IMR-90 (cell line): Measurements from ENCODE around the gene ZMYND10. TPM values are rescaled to one million over a fixed set of nuclear protein-coding genes. Genes with fewer than 3 reads are reported as not detected.

Source experiments
- ATAC-seq: fragments of 200-7000 bp; cut with Tn5 transposase; 2 replicates; pipeline ENCODE4 v1.9.1; 2020; ENCODE audit warnings: low read depth, mild to moderate bottlenecking, moderate library complexity
- BruUV-seq: library from RNA; stranded (reverse); fragments of 400-500 nt; replicated peaks from 2 replicates; lab custom pipeline; 2021; lab: Mats Ljungman, UMichigan
- CTCF ChIA-PET: fragments of 300-600 bp; formaldehyde crosslinking; extraction: SDS; loops from one replicate; lab custom pipeline; 2021; ENCODE audit warnings: antibody characterized with exemption; lab: Yijun Ruan, JAX
- POLR2A ChIA-PET: fragments of 300-600 bp; sonication (Branson Sonifier 250); formaldehyde crosslinking; loops from one replicate; lab custom pipeline; 2022; ENCODE audit warnings: antibody characterized with exemption; ENCODE audit not compliant: unreplicated experiment; lab: Charles Lee
- DNase-seq: peaks from one replicate; pipeline ENCODE4 v3.0.0; 2013
- H2AFZ ChIP-seq: replicated peaks from 2 replicates; pipeline ENCODE3; 2013; ENCODE audit warnings: low read length, mild to moderate bottlenecking; ENCODE audit not compliant: poor library complexity
- H2AK5ac ChIP-seq: 2 replicates; pipeline ENCODE4 v1.6.1; 2013; ENCODE audit warnings: low read depth, low read length, inconsistent platforms
- H2AK9ac ChIP-seq: replicated peaks from 2 replicates; pipeline ENCODE3; 2013; ENCODE audit warnings: mild to moderate bottlenecking, low read depth, low read length, moderate library complexity; ENCODE audit not compliant: poor library complexity
- H2BK120ac ChIP-seq: 2 replicates; pipeline ENCODE4 v1.6.1; 2013; ENCODE audit warnings: low read depth, low read length, inconsistent platforms
- H2BK15ac ChIP-seq: 3 replicates; pipeline ENCODE4 v1.6.1; 2013; ENCODE audit warnings: low read depth, low read length, inconsistent platforms
- H2BK20ac ChIP-seq: 2 replicates; pipeline ENCODE4 v1.6.1; 2013; ENCODE audit warnings: low read depth, mild to moderate bottlenecking, inconsistent platforms, low read length, moderate library complexity
- H2BK5ac ChIP-seq: 2 replicates; pipeline ENCODE4 v1.6.1; 2013; ENCODE audit warnings: mild to moderate bottlenecking, low read depth, low read length, inconsistent platforms; ENCODE audit not compliant: poor library complexity, severe bottlenecking
- H3K14ac ChIP-seq: replicated peaks from 2 replicates; pipeline ENCODE4 v1.6.1; 2013; ENCODE audit warnings: low read depth, low read length, inconsistent platforms
- H3K18ac ChIP-seq: 2 replicates; pipeline ENCODE4 v1.6.1; 2013; ENCODE audit warnings: low read depth, low read length, control low read depth
- H3K23ac ChIP-seq: 2 replicates; pipeline ENCODE4 v1.6.1; 2013; ENCODE audit warnings: low read depth, low read length, inconsistent platforms
- H3K27ac ChIP-seq: 2 replicates; pipeline ENCODE4 v1.5.1; 2013; ENCODE audit warnings: mild to moderate bottlenecking, control low read depth, low read length; ENCODE audit not compliant: insufficient read depth
- H3K27me3 ChIP-seq: 2 replicates; pipeline ENCODE4 v1.6.1; 2013; ENCODE audit warnings: low read length; ENCODE audit not compliant: control insufficient read depth, insufficient read depth
- H3K36me3 ChIP-seq: 2 replicates; pipeline ENCODE4 v1.6.1; 2013; ENCODE audit warnings: low read length, mixed read lengths; ENCODE audit not compliant: control insufficient read depth, insufficient read depth
- H3K4ac ChIP-seq: 2 replicates; pipeline ENCODE4 v1.6.1; 2013; ENCODE audit warnings: low read depth, low read length, inconsistent platforms
- H3K4me1 ChIP-seq: 2 replicates; pipeline ENCODE4 v1.6.1; 2013; ENCODE audit warnings: low read length, mixed read lengths; ENCODE audit not compliant: control insufficient read depth, insufficient read depth
- H3K4me2 ChIP-seq: 2 replicates; pipeline ENCODE4 v1.6.1; 2013; ENCODE audit warnings: low read depth, mild to moderate bottlenecking, control low read depth, low read length, moderate library complexity
- H3K4me3 ChIP-seq: 2 replicates; pipeline ENCODE4 v1.5.1; 2013; ENCODE audit warnings: low read depth, mild to moderate bottlenecking, control low read depth, low read length, moderate library complexity; ENCODE audit not compliant: insufficient read depth
- H3K56ac ChIP-seq: 2 replicates; pipeline ENCODE4 v1.6.1; 2013; ENCODE audit warnings: low read length, inconsistent platforms; ENCODE audit not compliant: insufficient read depth; ENCODE audit errors: extremely low read depth
- H3K79me1 ChIP-seq, 2 experiments: 2 replicates each; pipeline ENCODE4 v1.6.1; 2013; ENCODE audit warnings: low read length in 2 of 2, inconsistent platforms in 1 of 2, low read depth in 1 of 2
- H3K9ac ChIP-seq: 2 replicates; pipeline ENCODE4 v1.6.1; 2013; ENCODE audit warnings: low read depth, low read length, control low read depth
- H3K9me1 ChIP-seq: 2 replicates; pipeline ENCODE4 v1.6.1; 2013; ENCODE audit warnings: low read length, inconsistent platforms; ENCODE audit not compliant: insufficient read depth
- H3K9me3 ChIP-seq: 2 replicates; pipeline ENCODE4 v1.6.1; 2013; ENCODE audit warnings: low read length; ENCODE audit not compliant: control insufficient read depth, insufficient read depth
- H4K20me1 ChIP-seq: 2 replicates; pipeline ENCODE4 v1.6.1; 2013; ENCODE audit warnings: low read length, inconsistent platforms; ENCODE audit not compliant: insufficient read depth
- H4K5ac ChIP-seq: 2 replicates; pipeline ENCODE4 v1.6.1; 2013; ENCODE audit warnings: mild to moderate bottlenecking, low read depth, low read length, control low read depth
- H4K8ac ChIP-seq, 2 experiments: 2 replicates each; pipeline ENCODE4 v1.6.1; 2013; ENCODE audit warnings: low read depth in 2 of 2, low read length in 2 of 2, control low read depth in 1 of 2, inconsistent platforms in 1 of 2
- H4K91ac ChIP-seq: 2 replicates; pipeline ENCODE4 v1.6.1; 2013; ENCODE audit warnings: low read depth, low read length, inconsistent platforms; ENCODE audit not compliant: insufficient read depth
- CEBPB ChIP-seq: IDR thresholded peaks from 2 replicates; pipeline ENCODE4 v1.6.1; 2012; ENCODE audit warnings: low read depth, low read length, improper control_type of control experiment
- FOS ChIP-seq: fragments of 150-350 bp; IDR thresholded peaks from 2 replicates; pipeline ENCODE4 v1.6.1; 2016; ENCODE audit warnings: low read depth, low read length
- MAFK ChIP-seq: IDR thresholded peaks from 2 replicates; pipeline ENCODE4 v1.6.1; 2012; ENCODE audit warnings: low read depth, low read length, improper control_type of control experiment
- MXI1 ChIP-seq: IDR thresholded peaks from 2 replicates; pipeline ENCODE4 v1.6.1; 2012; ENCODE audit warnings: low read depth, mild to moderate bottlenecking, low read length, moderate library complexity, borderline replicate concordance
- NFE2L2 ChIP-seq: fragments of 150-350 bp; IDR thresholded peaks from 2 replicates; pipeline ENCODE4 v1.6.1; 2016; ENCODE audit warnings: low read depth, mild to moderate bottlenecking, low read length
- POLR2A ChIP-seq: IDR thresholded peaks from 2 replicates; pipeline ENCODE4 v1.6.1; 2012; ENCODE audit warnings: mild to moderate bottlenecking, low read depth, low read length
- RFX5 ChIP-seq: IDR thresholded peaks from 2 replicates; pipeline ENCODE4 v1.8.0; 2012; ENCODE audit warnings: low read depth, mild to moderate bottlenecking, low read length, moderate library complexity
- WGBS, 2 experiments: methylation state at CpG; one replicate each; pipeline versions ENCODE4 v1.1.5 to v1.1.7; 2013; ENCODE audit warnings: missing lambda C conversion rate in 2 of 2; ENCODE audit not compliant: insufficient read length in 1 of 2; ENCODE audit errors: extremely low coverage in 2 of 2; 5-methylcytosine and 5-hydroxymethylcytosine counted together
- dilution Hi-C: fragments of 300-500 bp; cut with HindIII; formaldehyde crosslinking; loops from one replicate; pipeline ENCODE4 v1.14.3; 2018; ENCODE audit warnings: low sequenced_read_pairs; ENCODE audit not compliant: unreplicated experiment
- in situ Hi-C: fragments of 300-500 bp; cut with MboI; formaldehyde crosslinking; loops from 3 replicates; pipeline ENCODE4 v1.14.3; 2019; ENCODE audit warnings: low sequenced_read_pairs, inconsistent platforms, mixed read lengths
- intact Hi-C: fragments of 100-400 bp; cut with micrococcal nuclease; formaldehyde crosslinking; loops from 2 replicates; pipeline ENCODE4 v1.10.0; 2022
- polyA plus RNA-seq, 3 experiments: library from polyadenylated mRNA; depleted of rRNA; stranded (reverse); fragments of >200 nt; gene quantifications; 2 replicates each; pipeline ENCODE4 v1.2.3, GENCODE V29; 2012; ENCODE audit warnings: low replicate concordance in 1 of 3
- total RNA-seq: library from RNA; depleted of rRNA; stranded (reverse); fragments of >200 nt; gene quantifications from 2 replicates; pipeline ENCODE4 v1.2.3, GENCODE V29; 2012
- TF ChIP-seq, protein P1 (sequence below): fragments of 150-350 bp; IDR thresholded peaks from 2 replicates; pipeline ENCODE4 v1.6.1; 2017; ENCODE audit warnings: mild to moderate bottlenecking, antibody characterized with exemption, low read length, low read depth
- TF ChIP-seq, protein P2 (sequence below): conservative IDR thresholded peaks from 2 replicates; pipeline ENCODE4 v1.5.1; 2012; ENCODE audit warnings: mild to moderate bottlenecking, low read depth, low read length, improper control_type of control experiment

Gene ZMYND10
- total and polyA plus RNA-seq, 2 of the 4 experiments (the other 2 are of a cell fraction): 1.1 to 1.4 TPM

GRCh38 chr3:50382722-50383121 is 37.2 kb upstream of the ZMYND10 start:
- WGBS, 2 experiments: 0% methylated on average over 1 of the region's 12 CpGs; no CpG with 5 or more reads in 1 of the 2 experiments
- H3K14ac ChIP-seq: no peak overlapping the region
- H2BK5ac ChIP-seq: no peak overlapping the region
- no peaks in the 10 kb centered on the region for H4K20me1 ChIP-seq
- H3K4me2 ChIP-seq: no peak overlapping the region
- no peak for DNase-seq
- H2AK5ac ChIP-seq: no peak overlapping the region
- no peak overlapping the region for H4K8ac ChIP-seq
- H3K18ac ChIP-seq: no peak overlapping the region
- no peak overlapping the region for H2AK9ac ChIP-seq
- CTCF ChIA-PET: no interaction called here
- peaks cover 46% of the 10 kb centered on the region for H3K27me3 ChIP-seq
- TF ChIP-seq CEBPB (no peak), RFX5 (no peak), MXI1 (no peak), NFE2L2 (no peak), POLR2A (no peak), FOS (no peak), MAFK (no peak)
- TF ChIP-seq, protein P1, sequence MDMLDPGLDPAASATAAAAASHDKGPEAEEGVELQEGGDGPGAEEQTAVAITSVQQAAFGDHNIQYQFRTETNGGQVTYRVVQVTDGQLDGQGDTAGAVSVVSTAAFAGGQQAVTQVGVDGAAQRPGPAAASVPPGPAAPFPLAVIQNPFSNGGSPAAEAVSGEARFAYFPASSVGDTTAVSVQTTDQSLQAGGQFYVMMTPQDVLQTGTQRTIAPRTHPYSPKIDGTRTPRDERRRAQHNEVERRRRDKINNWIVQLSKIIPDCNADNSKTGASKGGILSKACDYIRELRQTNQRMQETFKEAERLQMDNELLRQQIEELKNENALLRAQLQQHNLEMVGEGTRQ: no peak
- TF ChIP-seq, protein P2, sequence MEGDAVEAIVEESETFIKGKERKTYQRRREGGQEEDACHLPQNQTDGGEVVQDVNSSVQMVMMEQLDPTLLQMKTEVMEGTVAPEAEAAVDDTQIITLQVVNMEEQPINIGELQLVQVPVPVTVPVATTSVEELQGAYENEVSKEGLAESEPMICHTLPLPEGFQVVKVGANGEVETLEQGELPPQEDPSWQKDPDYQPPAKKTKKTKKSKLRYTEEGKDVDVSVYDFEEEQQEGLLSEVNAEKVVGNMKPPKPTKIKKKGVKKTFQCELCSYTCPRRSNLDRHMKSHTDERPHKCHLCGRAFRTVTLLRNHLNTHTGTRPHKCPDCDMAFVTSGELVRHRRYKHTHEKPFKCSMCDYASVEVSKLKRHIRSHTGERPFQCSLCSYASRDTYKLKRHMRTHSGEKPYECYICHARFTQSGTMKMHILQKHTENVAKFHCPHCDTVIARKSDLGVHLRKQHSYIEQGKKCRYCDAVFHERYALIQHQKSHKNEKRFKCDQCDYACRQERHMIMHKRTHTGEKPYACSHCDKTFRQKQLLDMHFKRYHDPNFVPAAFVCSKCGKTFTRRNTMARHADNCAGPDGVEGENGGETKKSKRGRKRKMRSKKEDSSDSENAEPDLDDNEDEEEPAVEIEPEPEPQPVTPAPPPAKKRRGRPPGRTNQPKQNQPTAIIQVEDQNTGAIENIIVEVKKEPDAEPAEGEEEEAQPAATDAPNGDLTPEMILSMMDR: no peak
- no TSS peak for BruUV-seq
- no peak for ATAC-seq
- no peak overlapping the region for H2AFZ ChIP-seq
- no peak overlapping the region for H3K23ac ChIP-seq
- dilution Hi-C loops: no loop called here
- H3K4me3 ChIP-seq: no peak overlapping the region
- H4K91ac ChIP-seq: no peak overlapping the region
- no peak overlapping the region for H3K56ac ChIP-seq
- H3K9ac ChIP-seq: no peak overlapping the region
- H3K36me3 ChIP-seq: no peaks in the 10 kb centered on the region
- H2BK20ac ChIP-seq: no peak overlapping the region
- no peaks in the 10 kb centered on the region for H3K9me3 ChIP-seq
- no peaks in the 10 kb centered on the region for H3K9me1 ChIP-seq
- no peak overlapping the region for H3K27ac ChIP-seq
- H4K5ac ChIP-seq: no peak overlapping the region
- in situ Hi-C loops: no loop called here
- no peak overlapping the region for H2BK120ac ChIP-seq
- POLR2A ChIA-PET: no interaction called here
- H3K79me1 ChIP-seq: no peaks in the 10 kb centered on the region
- no peak overlapping the region for H3K4ac ChIP-seq
- intact Hi-C loops: no loop called here
- no peaks in the 10 kb centered on the region for H3K4me1 ChIP-seq
- H2BK15ac ChIP-seq: no peak overlapping the region
